Measurements from ENCODE around the gene BABAM2.

GRCh38 chr2:27854229-27854862 lies 36.2 kb upstream of the BABAM2 start:
- TF ChIP-seq CTCF (IDR thresholded peaks at IDR 0.05) = no peak
- TF ChIP-seq EZH2 (IDR thresholded peaks at IDR 0.05) = no peak

All from neural progenitor cell (in vitro differentiated cells).